K562 (cell line): Measurements from ENCODE around the gene ASCC2.

Experiments
- BMI1 ChIP-seq: fragments of 150-350 bp; IDR thresholded peaks from 2 replicates; pipeline ENCODE4 v1.6.1; 2014; ENCODE audit warnings: low read length
- CTCF ChIP-seq, 3 experiments: IDR thresholded peaks in 2 of 3; conservative IDR thresholded peaks in 1 of 3; 2 replicates each; pipeline ENCODE4 v1.5.1; 2011 to 2012; ENCODE audit warnings: low read length in 3 of 3, mild to moderate bottlenecking in 3 of 3, control low read depth in 2 of 3, improper control_type of control experiment in 1 of 3, inconsistent platforms in 1 of 3, low read depth in 1 of 3, mixed read lengths in 1 of 3, moderate library complexity in 1 of 3; ENCODE audit not compliant: insufficient read depth in 2 of 3
- HNRNPLL ChIP-seq: fragments of 200-400 bp; formaldehyde crosslinking; IDR thresholded peaks from 2 replicates; pipeline ENCODE4 v1.6.1; 2017; ENCODE audit warnings: low read length, low read depth, mild to moderate bottlenecking; ENCODE audit not compliant: poor library complexity, severe bottlenecking
- JUNB ChIP-seq: fragments of 450-650 bp; formaldehyde crosslinking; conservative IDR thresholded peaks from 2 replicates; pipeline ENCODE4 v1.4.0; 2020; ENCODE audit warnings: mild to moderate bottlenecking
- NFIX ChIP-seq: fragments of 250-450 bp; sonication (Bioruptor Pico); IDR thresholded peaks from 2 replicates; pipeline ENCODE4 v1.4.0; 2020; ENCODE audit warnings: low read depth, mild to moderate bottlenecking, moderate library complexity
- NR1H2 ChIP-seq: sonication (generic); formaldehyde crosslinking; IDR thresholded peaks from 2 replicates; pipeline ENCODE4 v1.4.0; 2020; ENCODE audit warnings: mild to moderate bottlenecking, missing genetic modification reagents
- POLR2A ChIP-seq: fragments of 450-650 bp; conservative IDR thresholded peaks from 2 replicates; pipeline ENCODE4 v1.6.1; 2016
- TF ChIP-seq, protein P1 (sequence below): fragments of 250-450 bp; sonication (Bioruptor Pico); IDR thresholded peaks from 2 replicates; pipeline ENCODE4 v1.9.0; 2021; ENCODE audit warnings: mild to moderate bottlenecking

DNA sequence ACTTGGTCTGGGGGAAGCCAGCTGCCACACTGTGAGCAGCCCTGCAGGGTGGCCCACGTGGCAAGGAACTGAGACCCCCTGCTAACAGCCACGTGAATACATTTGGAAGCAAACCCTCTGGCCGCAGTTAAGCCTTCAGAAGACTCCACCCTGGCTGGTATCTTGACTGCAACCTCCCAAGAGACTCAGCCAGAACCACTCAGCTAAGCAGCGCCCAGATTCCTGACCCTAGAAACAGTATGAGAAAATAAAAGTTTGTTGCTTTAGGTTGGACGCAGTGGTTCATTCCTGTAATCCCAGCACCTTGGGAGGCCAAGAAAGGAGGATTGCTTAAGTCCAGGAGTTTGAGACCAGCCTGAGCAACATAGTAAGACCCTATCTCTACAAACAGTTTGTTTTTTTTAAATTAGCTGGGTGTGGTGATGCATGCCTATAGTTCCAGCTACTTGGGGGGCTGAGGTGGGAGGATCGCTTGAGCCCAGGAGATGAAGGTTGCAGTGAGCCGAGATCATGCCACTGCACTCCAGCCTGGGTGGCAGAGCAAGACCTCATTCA, 79.9 kb downstream of the ASCC2 start:
- TF ChIP-seq JUNB (CRISPR knock-in tag): no peak
- no peak for TF ChIP-seq BMI1
- no peak for TF ChIP-seq CTCF (IDR thresholded peaks at IDR 0.05 in 2 of 3, conservative IDR thresholded peaks at IDR 0.05 in 1 of 3; ENCODE audit: insufficient read depth in 2 of 3, low read depth in 1 of 3, low read length in 3 of 3)
- TF ChIP-seq POLR2A: no peak
- TF ChIP-seq HNRNPLL: no peak
- no peak for TF ChIP-seq NR1H2 (CRISPR knock-in tag)
- TF ChIP-seq NFIX (CRISPR knock-in tag): no peak
- TF ChIP-seq, protein P1, sequence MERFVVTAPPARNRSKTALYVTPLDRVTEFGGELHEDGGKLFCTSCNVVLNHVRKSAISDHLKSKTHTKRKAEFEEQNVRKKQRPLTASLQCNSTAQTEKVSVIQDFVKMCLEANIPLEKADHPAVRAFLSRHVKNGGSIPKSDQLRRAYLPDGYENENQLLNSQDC (CRISPR knock-in tag): no peak
